Upper lobe of right lung (tissue), 1 donor: Measurements from ENCODE around the gene MRPL27. TPM values are rescaled to one million over a fixed set of nuclear protein-coding genes. Genes with fewer than 3 reads are reported as not detected.

Experiments used
- ATAC-seq: fragments of 200-7000 bp; cut with Tn5 transposase; one replicate; pipeline ENCODE4 v1.9.1; 2020; ENCODE audit warnings: mild to moderate bottlenecking, moderate library complexity
- DNase-seq: peaks from one replicate; pipeline ENCODE4 v3.0.0-alpha.2; 2020
- H3K27ac ChIP-seq: fragments of 200-600 bp; one replicate; pipeline ENCODE4 v1.8.0; 2022
- H3K27me3 ChIP-seq: fragments of 200-600 bp; one replicate; pipeline ENCODE4 v1.8.0; 2022; ENCODE audit warnings: mild to moderate bottlenecking
- H3K36me3 ChIP-seq: fragments of 200-600 bp; one replicate; pipeline ENCODE4 v1.8.0; 2022
- H3K4me1 ChIP-seq: fragments of 200-600 bp; one replicate; pipeline ENCODE4 v1.8.0; 2022
- H3K4me3 ChIP-seq: fragments of 200-600 bp; one replicate; pipeline ENCODE4 v1.8.0; 2022; ENCODE audit warnings: mild to moderate bottlenecking
- H3K9me3 ChIP-seq: fragments of 200-600 bp; one replicate; pipeline ENCODE4 v1.8.0; 2022
- intact Hi-C: fragments of 100-400 bp; cut with DNase I; formaldehyde crosslinking; loops from one replicate; pipeline ENCODE4 v1.11.0; 2022
- total RNA-seq: library from RNA; stranded (reverse); fragmentation: NEBNext Ultra II Directional; extraction: Animal tissue kit (Norgen Biotek cat#: 25700); gene quantifications from one replicate; pipeline ENCODE4 v1.2.1, GENCODE V29; 2021
- TF ChIP-seq, protein P1 (sequence below): fragments of 200-600 bp; IDR thresholded peaks from one replicate; pipeline ENCODE4 v1.8.0; 2022; ENCODE audit warnings: antibody characterized with exemption
- donor health status: DM: no; HTN: yes; CAD: no; lungs with severe emphysema.

Gene MRPL27
- total RNA-seq, 1 donor from 2014 or later, result 47.1 TPM

DNA sequence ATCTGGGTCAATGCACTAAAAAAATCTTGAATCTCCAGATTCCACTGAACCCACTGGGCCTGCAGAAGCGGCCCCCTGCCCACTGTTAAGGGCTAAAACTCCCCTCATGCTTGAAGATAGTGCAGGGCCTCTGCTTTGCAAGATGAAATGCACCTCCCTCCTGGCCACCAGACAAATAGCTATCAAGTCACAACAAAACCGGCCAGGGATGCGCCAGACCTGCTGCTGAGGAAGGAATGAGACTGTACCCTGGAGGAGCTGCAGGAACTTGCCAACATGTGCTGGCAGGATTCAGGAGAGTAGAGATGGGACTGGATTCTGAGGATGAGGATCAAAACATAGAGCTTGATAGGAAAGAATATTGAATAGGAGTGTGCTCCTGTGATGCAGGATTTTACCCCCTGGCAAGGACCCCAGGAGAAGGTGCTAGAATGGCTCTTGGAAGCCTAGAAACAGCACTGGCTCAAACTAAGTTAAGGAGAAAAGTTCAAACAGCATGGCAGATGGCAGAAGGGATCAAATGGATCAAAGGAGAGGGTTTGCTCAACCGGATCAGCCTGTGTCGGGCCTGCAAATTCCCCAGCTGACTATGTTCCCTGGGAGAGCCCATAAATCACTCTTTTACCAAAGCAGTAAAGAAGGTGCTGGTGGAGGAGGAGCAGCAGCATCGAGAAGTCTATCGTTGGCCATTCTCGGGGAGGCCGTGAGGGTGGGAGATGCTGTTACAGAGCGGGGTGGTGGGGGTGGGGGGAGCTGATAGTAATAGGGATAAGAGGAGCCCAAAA is 54.3 kb downstream of the MRPL27 start:
- Histone ChIP-seq H3K4me3 (no peak overlapping the region), H3K27ac (no peak overlapping the region), H3K9me3 (no peaks in the 10 kb centered on the region), H3K36me3 (no peaks in the 10 kb centered on the region), H3K27me3 (no peaks in the 10 kb centered on the region), H3K4me1 (no peaks in the 10 kb centered on the region)
- TF ChIP-seq, protein P1, sequence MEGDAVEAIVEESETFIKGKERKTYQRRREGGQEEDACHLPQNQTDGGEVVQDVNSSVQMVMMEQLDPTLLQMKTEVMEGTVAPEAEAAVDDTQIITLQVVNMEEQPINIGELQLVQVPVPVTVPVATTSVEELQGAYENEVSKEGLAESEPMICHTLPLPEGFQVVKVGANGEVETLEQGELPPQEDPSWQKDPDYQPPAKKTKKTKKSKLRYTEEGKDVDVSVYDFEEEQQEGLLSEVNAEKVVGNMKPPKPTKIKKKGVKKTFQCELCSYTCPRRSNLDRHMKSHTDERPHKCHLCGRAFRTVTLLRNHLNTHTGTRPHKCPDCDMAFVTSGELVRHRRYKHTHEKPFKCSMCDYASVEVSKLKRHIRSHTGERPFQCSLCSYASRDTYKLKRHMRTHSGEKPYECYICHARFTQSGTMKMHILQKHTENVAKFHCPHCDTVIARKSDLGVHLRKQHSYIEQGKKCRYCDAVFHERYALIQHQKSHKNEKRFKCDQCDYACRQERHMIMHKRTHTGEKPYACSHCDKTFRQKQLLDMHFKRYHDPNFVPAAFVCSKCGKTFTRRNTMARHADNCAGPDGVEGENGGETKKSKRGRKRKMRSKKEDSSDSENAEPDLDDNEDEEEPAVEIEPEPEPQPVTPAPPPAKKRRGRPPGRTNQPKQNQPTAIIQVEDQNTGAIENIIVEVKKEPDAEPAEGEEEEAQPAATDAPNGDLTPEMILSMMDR, result no peak
- ATAC-seq (no peak), DNase-seq (no peak)
- intact Hi-C loops, result no loop called here

Other genes starting within 250 kb of the MRPL27 start
- gene SAMD14, start 243.0 kb downstream of the MRPL27 start, total RNA-seq, result 21.5 TPM
- 103 TPM for gene PPP1R9B, start 222.5 kb downstream of the MRPL27 start, total RNA-seq
- 27.8 TPM for gene SGCA, start 207.2 kb downstream of the MRPL27 start, total RNA-seq
- 154 TPM for gene COL1A1, start 171.6 kb downstream of the MRPL27 start, total RNA-seq
- gene TMEM92, start 98.7 kb downstream of the MRPL27 start, total RNA-seq, result 11.3 TPM
- gene XYLT2, start 27.1 kb downstream of the MRPL27 start, total RNA-seq, result 20.3 TPM
- 1.3 TPM for gene EME1, start within 50 bp of the MRPL27 start, total RNA-seq
- gene LRRC59, start 24.3 kb upstream of the MRPL27 start, total RNA-seq, result 68.0 TPM
- gene ACSF2, start 53.0 kb upstream of the MRPL27 start, total RNA-seq, result 73.9 TPM
- gene CHAD, start 95.7 kb upstream of the MRPL27 start, total RNA-seq, result not detected
- 34.3 TPM for gene RSAD1, start 105.7 kb upstream of the MRPL27 start, total RNA-seq
- gene MYCBPAP, start 135.3 kb upstream of the MRPL27 start, total RNA-seq, result 1.3 TPM
- gene EPN3, start 159.6 kb upstream of the MRPL27 start, total RNA-seq, result 0.09 TPM
- 31.6 TPM for gene SPATA20, start 174.0 kb upstream of the MRPL27 start, total RNA-seq
- not detected for gene CACNA1G, start 187.5 kb upstream of the MRPL27 start, total RNA-seq